Astrocyte (in vitro differentiated cells and primary cell): ENCODE data around the gene CELA3B. TPM values are rescaled to one million over a fixed set of nuclear protein-coding genes. Genes with fewer than 3 reads are reported as not detected.
A peak's percentile ranks its signal among the peaks of the same experiment; 100 is the strongest.
"Not testable (repeated sequence)": the region's sequence is repeated elsewhere in the genome, so short reads cannot be mapped to it uniquely, and the experiment has no call there.

Source experiments
- DNase-seq: peaks from one replicate; pipeline ENCODE4 v3.0.0-alpha.2; 2010; ENCODE audit warnings: low read depth
- FAIRE-seq: peaks from 2 replicates; lab custom pipeline; 2011; peaks lifted over from hg19 to GRCh38; lab: Jason Lieb, UNC
- H2AFZ ChIP-seq: 2 replicates; pipeline ENCODE4 v1.6.0; 2012; ENCODE audit warnings: low read depth, low read length, inconsistent platforms
- H3K27ac ChIP-seq: 2 replicates; pipeline ENCODE4 v1.5.1; 2011; ENCODE audit warnings: low read depth, low read length, inconsistent platforms
- H3K27me3 ChIP-seq: 2 replicates; pipeline ENCODE4 v1.6.0; 2011; ENCODE audit warnings: low read length, inconsistent platforms; ENCODE audit not compliant: insufficient read depth
- H3K36me3 ChIP-seq: 2 replicates; pipeline ENCODE4 v1.5.1; 2011; ENCODE audit warnings: low read length, inconsistent platforms; ENCODE audit not compliant: insufficient read depth
- H3K4me1 ChIP-seq: 2 replicates; pipeline ENCODE4 v1.5.1; 2011; ENCODE audit warnings: low read length, inconsistent platforms; ENCODE audit not compliant: insufficient read depth
- H3K4me2 ChIP-seq: 2 replicates; pipeline ENCODE4 v1.6.0; 2012; ENCODE audit warnings: low read length, inconsistent platforms
- H3K4me3 ChIP-seq: 2 replicates; pipeline ENCODE4 v1.5.1; 2011; ENCODE audit warnings: low read depth, mild to moderate bottlenecking, low read length, inconsistent platforms; ENCODE audit not compliant: insufficient read depth
- H3K79me2 ChIP-seq: 2 replicates; pipeline ENCODE4 v1.6.0; 2012; ENCODE audit warnings: mild to moderate bottlenecking, low read length, inconsistent platforms; ENCODE audit not compliant: insufficient read depth
- H3K9ac ChIP-seq: 2 replicates; pipeline ENCODE4 v1.6.0; 2012; ENCODE audit warnings: mild to moderate bottlenecking, low read length, inconsistent platforms
- H3K9me3 ChIP-seq: 2 replicates; pipeline ENCODE4 v1.5.1; 2012; ENCODE audit warnings: low read depth, mild to moderate bottlenecking, low read length, inconsistent platforms; ENCODE audit not compliant: insufficient read depth
- H4K20me1 ChIP-seq: 2 replicates; pipeline ENCODE4 v1.6.0; 2012; ENCODE audit warnings: low read length, inconsistent platforms; ENCODE audit not compliant: insufficient read depth
- H3K27ac Mint-ChIP-seq: one replicate; pipeline ENCODE4 v1.8.0; 2021; ENCODE audit warnings: mild to moderate bottlenecking, mixed read lengths; ENCODE audit not compliant: unreplicated experiment
- H3K27me3 Mint-ChIP-seq: one replicate; pipeline ENCODE4 v1.8.0; 2021; ENCODE audit warnings: low read depth, mixed read lengths; ENCODE audit not compliant: unreplicated experiment
- H3K36me3 Mint-ChIP-seq: one replicate; pipeline ENCODE4 v1.8.0; 2021; ENCODE audit warnings: low read depth, mixed read lengths; ENCODE audit not compliant: unreplicated experiment
- H3K4me1 Mint-ChIP-seq: one replicate; pipeline ENCODE4 v1.8.0; 2021; ENCODE audit warnings: low read depth, mixed read lengths; ENCODE audit not compliant: unreplicated experiment
- H3K4me3 Mint-ChIP-seq: one replicate; pipeline ENCODE4 v1.8.0; 2021; ENCODE audit warnings: mild to moderate bottlenecking, moderate library complexity, mixed read lengths; ENCODE audit not compliant: unreplicated experiment
- H3K9me3 Mint-ChIP-seq: one replicate; pipeline ENCODE4 v1.8.0; 2021; ENCODE audit warnings: mild to moderate bottlenecking, mixed read lengths; ENCODE audit not compliant: unreplicated experiment
- EZH2 ChIP-seq: IDR thresholded peaks from 2 replicates; pipeline ENCODE4 v1.6.1; 2012; ENCODE audit warnings: mild to moderate bottlenecking, low read length, inconsistent platforms; ENCODE audit not compliant: insufficient read depth
- total RNA-seq: library from RNA; stranded (reverse); gene quantifications from 2 replicates; pipeline ENCODE4 v1.2.1, GENCODE V29; 2021
- TF ChIP-seq, protein P1 (sequence below): IDR thresholded peaks from 2 replicates; pipeline ENCODE4 v1.5.1; 2011; ENCODE audit warnings: low read depth, mild to moderate bottlenecking, inconsistent platforms, low read length, moderate library complexity; ENCODE audit not compliant: insufficient read depth

CELA3B gene
- total RNA-seq, 1 donor from 2014 or later = not detected

DNA sequence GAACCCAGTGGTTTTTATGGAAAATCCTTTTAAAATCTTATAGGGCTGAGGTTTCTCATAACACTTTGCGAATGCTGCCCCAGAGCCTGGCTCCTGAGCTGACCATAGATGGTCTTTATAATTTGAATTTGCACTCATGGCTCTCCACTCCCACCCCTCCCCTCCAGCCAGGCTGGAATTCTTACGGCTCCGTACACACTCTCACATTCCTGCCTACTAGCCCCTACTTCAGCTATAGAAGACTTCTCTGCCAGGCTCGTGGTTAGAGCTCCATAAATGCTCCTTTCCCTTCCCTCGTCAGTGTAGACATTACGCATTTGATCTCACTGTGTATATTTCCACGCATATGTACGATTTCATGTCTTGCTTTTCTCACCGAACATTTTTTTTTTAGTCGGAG is 34.4 kb upstream of the CELA3B start:
- TF ChIP-seq, protein P1, sequence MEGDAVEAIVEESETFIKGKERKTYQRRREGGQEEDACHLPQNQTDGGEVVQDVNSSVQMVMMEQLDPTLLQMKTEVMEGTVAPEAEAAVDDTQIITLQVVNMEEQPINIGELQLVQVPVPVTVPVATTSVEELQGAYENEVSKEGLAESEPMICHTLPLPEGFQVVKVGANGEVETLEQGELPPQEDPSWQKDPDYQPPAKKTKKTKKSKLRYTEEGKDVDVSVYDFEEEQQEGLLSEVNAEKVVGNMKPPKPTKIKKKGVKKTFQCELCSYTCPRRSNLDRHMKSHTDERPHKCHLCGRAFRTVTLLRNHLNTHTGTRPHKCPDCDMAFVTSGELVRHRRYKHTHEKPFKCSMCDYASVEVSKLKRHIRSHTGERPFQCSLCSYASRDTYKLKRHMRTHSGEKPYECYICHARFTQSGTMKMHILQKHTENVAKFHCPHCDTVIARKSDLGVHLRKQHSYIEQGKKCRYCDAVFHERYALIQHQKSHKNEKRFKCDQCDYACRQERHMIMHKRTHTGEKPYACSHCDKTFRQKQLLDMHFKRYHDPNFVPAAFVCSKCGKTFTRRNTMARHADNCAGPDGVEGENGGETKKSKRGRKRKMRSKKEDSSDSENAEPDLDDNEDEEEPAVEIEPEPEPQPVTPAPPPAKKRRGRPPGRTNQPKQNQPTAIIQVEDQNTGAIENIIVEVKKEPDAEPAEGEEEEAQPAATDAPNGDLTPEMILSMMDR = no peak
- TF ChIP-seq EZH2 = no peak
- Mint-ChIP-seq H3K9me3 (no peaks in the 10 kb centered on the region), H3K27me3 (no peaks in the 10 kb centered on the region), H3K27ac (peak overlapping the region; percentile 80), H3K4me3 (no peak overlapping the region), H3K36me3 (no peaks in the 10 kb centered on the region), H3K4me1 (peaks cover 42% of the 10 kb centered on the region)
- no peak overlapping the region for H2AFZ ChIP-seq
- peaks cover 48% of the 10 kb centered on the region for H3K4me1 ChIP-seq
- H3K9me3 ChIP-seq = no peaks in the 10 kb centered on the region
- H4K20me1 ChIP-seq = no peaks in the 10 kb centered on the region
- H3K4me2 ChIP-seq = peak overlapping the region; percentile 52
- H3K27ac ChIP-seq = peak overlapping the region; percentile 16
- H3K27me3 ChIP-seq = no peaks in the 10 kb centered on the region
- no peaks in the 10 kb centered on the region for H3K36me3 ChIP-seq
- H3K79me2 ChIP-seq = no peaks in the 10 kb centered on the region
- H3K4me3 ChIP-seq = no peak overlapping the region
- DNase-seq (no peak), FAIRE-seq (no peak)
- H3K9ac ChIP-seq = no peak overlapping the region

DNA sequence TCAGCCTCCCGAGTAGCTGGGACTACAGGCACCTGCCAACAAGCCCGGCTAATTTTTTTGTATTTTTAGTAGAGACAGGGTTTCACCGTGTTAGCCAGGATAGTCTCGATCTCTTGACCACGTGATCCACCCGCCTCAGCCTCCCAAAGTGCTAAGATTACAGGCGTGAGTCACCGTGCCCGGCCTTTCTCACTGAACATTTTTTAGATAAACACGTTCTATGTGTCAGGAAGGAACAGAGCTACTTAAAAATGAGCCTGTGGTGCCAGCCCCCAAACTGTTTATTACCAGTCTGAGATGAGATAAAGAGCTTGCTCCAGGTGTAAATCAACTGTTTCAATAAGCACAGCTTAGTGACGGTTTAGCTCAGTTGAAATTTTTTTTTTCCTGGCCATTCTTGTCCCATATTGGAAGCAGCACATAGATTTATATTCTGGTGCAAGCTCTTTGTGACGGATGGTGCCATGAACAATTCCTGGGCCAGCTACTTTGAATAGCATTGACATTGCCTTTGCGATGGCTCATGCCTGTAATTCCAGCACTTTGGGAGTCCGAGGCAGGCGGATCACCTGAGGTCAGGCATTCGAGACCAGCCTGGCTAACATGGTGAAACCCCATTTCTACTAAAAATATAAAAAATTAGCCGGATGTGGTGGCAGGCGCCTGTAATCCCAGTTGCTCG is 33.7 kb upstream of the CELA3B start:
- H3K4me2 ChIP-seq = peak overlapping the region; percentile 52
- peak; percentile 81 for DNase-seq
- H3K4me1 Mint-ChIP-seq = peaks cover 38% of the 10 kb centered on the region

DNA sequence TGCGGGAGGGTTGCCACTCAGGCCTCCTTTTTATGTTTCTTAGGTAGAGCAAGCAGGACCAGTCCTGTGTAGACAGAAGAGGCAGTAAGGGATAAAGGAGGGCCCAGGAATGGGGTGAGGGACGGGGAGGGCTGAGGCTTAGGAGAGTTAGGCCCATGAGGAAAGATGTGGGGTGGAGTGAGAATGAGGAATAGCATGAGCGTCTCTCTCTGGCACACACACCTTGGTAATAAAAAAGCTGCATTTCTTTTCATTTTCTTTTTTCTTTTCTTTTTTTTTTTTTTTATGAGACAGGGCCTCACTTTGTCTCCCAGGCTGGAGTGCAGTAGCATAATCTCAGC is 32.1 kb upstream of the CELA3B start:
- Mint-ChIP-seq H3K4me3 (no peak overlapping the region), H3K9me3 (no peaks in the 10 kb centered on the region)
- H3K4me2 ChIP-seq = peak overlapping the region; percentile 52

More for the DNA sequence above, 33.7 kb upstream of the CELA3B start:
- not testable (repeated sequence) for H3K27me3 Mint-ChIP-seq, H2AFZ ChIP-seq, H3K9me3 ChIP-seq, H3K36me3 ChIP-seq, H3K36me3 Mint-ChIP-seq, H3K9me3 Mint-ChIP-seq, H3K9ac ChIP-seq, H3K27me3 ChIP-seq, H4K20me1 ChIP-seq, FAIRE-seq, H3K4me3 ChIP-seq, H3K79me2 ChIP-seq
- Histone ChIP-seq H3K4me1 (peaks cover 44% of the 10 kb centered on the region), H3K27ac (peak overlapping the region; percentile 18)
- Mint-ChIP-seq H3K4me3 (peak overlapping the region; percentile 27), H3K27ac (peak overlapping the region; percentile 80)

More for the DNA sequence above, 32.1 kb upstream of the CELA3B start:
- no peaks in the 10 kb centered on the region for H3K36me3 ChIP-seq
- no peaks in the 10 kb centered on the region for H3K27me3 Mint-ChIP-seq
- peak overlapping the region; percentile 16 for H3K9ac ChIP-seq
- H3K36me3 Mint-ChIP-seq = no peaks in the 10 kb centered on the region
- H3K27ac ChIP-seq = no peak overlapping the region
- peak overlapping the region; percentile 72 for H2AFZ ChIP-seq
- H3K4me1 Mint-ChIP-seq = peaks cover 28% of the 10 kb centered on the region
- FAIRE-seq (no peak), DNase-seq (no peak)
- H3K9me3 ChIP-seq = no peaks in the 10 kb centered on the region
- H3K4me3 ChIP-seq = no peak overlapping the region
- H3K27ac Mint-ChIP-seq = peak overlapping the region; percentile 94
- H3K27me3 ChIP-seq = no peaks in the 10 kb centered on the region
- TF ChIP-seq, protein P1 = no peak
- no peak for TF ChIP-seq EZH2
- no peaks in the 10 kb centered on the region for H3K79me2 ChIP-seq
- no peaks in the 10 kb centered on the region for H4K20me1 ChIP-seq
- peaks cover 29% of the 10 kb centered on the region for H3K4me1 ChIP-seq
